Fibroblast of the aortic adventitia (primary cell): ENCODE data around the gene CRAMP1. TPM values are rescaled to one million over a fixed set of nuclear protein-coding genes. Genes with fewer than 3 reads are reported as not detected.
"Not testable (repeated sequence)": the region's sequence is repeated elsewhere in the genome, so short reads cannot be mapped to it uniquely, and the experiment has no call there.

Experiments used
- DNase-seq: peaks from one replicate; pipeline ENCODE4 v3.0.0-alpha.2; 2010; ENCODE audit warnings: low read depth
- H3K4me3 ChIP-seq: 2 replicates; pipeline ENCODE4 v1.5.1; 2011; ENCODE audit warnings: low read depth, mild to moderate bottlenecking, control low read depth, low read length, moderate library complexity
- total RNA-seq: library from RNA; depleted of rRNA; stranded (reverse); fragments of >200 nt; gene quantifications from 2 replicates; pipeline ENCODE4 v1.2.3, GENCODE V29; 2012; ENCODE audit warnings: low replicate concordance
- TF ChIP-seq, protein P1 (sequence below): IDR thresholded peaks from 2 replicates; pipeline ENCODE4 v1.5.1; 2011; ENCODE audit warnings: mild to moderate bottlenecking, low read length, control low read depth, inconsistent platforms; ENCODE audit not compliant: insufficient read depth

Gene CRAMP1
- total RNA-seq, 1 donor, result 9.9 TPM

DNA sequence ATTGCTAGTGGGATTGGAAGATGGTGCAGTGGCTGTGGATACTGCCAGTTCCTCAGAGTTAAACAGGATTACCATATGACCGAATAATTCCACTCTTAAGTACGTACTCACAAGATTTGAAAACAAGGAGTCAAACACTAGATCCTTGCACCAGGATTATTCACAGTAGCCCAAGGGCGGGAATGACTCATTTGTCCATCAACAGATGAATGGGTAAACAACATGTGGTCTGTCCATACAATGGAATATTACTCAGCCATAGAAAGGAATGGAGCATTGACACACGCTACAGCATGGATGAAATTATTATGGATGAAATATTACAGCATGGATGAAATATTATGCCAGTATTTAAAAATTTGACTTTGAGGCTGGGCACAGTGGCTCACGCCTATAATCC lies 84.7 kb downstream of the CRAMP1 start:
- H3K4me3 ChIP-seq, result no peak overlapping the region
- no peak for DNase-seq
- TF ChIP-seq, protein P1, sequence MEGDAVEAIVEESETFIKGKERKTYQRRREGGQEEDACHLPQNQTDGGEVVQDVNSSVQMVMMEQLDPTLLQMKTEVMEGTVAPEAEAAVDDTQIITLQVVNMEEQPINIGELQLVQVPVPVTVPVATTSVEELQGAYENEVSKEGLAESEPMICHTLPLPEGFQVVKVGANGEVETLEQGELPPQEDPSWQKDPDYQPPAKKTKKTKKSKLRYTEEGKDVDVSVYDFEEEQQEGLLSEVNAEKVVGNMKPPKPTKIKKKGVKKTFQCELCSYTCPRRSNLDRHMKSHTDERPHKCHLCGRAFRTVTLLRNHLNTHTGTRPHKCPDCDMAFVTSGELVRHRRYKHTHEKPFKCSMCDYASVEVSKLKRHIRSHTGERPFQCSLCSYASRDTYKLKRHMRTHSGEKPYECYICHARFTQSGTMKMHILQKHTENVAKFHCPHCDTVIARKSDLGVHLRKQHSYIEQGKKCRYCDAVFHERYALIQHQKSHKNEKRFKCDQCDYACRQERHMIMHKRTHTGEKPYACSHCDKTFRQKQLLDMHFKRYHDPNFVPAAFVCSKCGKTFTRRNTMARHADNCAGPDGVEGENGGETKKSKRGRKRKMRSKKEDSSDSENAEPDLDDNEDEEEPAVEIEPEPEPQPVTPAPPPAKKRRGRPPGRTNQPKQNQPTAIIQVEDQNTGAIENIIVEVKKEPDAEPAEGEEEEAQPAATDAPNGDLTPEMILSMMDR, result no peak

GRCh38 chr16:1698680-1699079 lies 86.5 kb downstream of the CRAMP1 start:
- no peak overlapping the region for H3K4me3 ChIP-seq
- TF ChIP-seq, protein P1, result no peak
- no peak for DNase-seq

DNA sequence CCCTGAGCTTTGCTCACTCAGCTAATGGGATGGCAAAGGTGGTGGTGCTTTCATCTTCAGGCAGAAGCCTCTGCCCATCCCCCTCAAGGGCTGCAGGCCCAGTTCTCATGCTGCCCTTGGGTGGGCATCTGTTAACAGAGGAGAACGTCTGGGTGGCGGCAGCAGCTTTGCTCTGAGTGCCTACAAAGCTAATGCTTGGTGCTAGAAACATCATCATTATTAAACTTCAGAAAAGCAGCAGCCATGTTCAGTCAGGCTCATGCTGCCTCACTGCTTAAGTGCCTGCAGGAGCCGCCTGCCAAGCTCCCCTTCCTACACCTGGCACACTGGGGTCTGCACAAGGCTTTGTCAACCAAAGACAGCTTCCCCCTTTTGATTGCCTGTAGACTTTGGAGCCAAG lies 88.1 kb downstream of the CRAMP1 start:
- no peak overlapping the region for H3K4me3 ChIP-seq
- TF ChIP-seq, protein P1, result no peak
- DNase-seq, result no peak

DNA sequence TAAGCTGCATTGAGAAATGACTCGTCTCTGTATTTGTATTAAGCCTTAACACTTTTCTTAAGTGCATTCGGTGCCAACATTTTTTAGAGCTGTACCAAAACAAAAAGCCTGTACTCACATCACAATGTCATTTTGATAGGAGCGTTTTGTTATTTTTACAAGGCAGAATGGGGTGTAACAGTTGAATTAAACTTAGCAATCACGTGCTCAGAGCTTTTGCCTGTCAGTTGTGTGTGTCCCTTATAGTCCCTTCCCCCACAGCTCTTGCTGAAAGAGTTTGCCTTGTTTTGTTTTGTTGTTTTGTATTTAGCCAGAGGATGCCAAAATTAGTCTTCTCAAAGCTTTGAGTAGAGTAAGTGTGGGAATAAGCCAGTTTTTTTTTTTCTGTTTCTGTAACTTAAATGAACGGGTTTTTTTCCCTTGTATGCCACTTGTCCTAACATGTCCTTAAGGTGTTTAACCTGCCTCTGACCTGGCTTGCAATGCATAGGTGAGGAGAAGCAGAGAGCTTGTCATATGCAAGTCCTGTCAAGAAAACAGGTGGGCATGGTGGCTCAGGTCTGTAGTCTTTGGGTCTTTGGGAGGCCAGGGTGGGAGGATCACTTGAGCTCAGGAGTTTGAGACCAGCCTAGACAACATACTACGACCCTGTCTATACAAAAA lies 89.2 kb downstream of the CRAMP1 start:
- H3K4me3 ChIP-seq, result no peak overlapping the region
- TF ChIP-seq, protein P1, result no peak
- DNase-seq, result no peak

- DNase-seq, result not testable (repeated sequence)
- peak overlapping the region; percentile 88 for H3K4me3 ChIP-seq
Measured at GRCh38 chr16:1705324-1705687, 93.1 kb downstream of the CRAMP1 start.

GRCh38 chr16:1705688-1706385 lies 93.7 kb downstream of the CRAMP1 start, which contains the start of gene MAPK8IP3:
TSS of gene MAPK8IP3 (plus strand) at chr16:1706195. CDS start at chr16:1706340, 145 bp downstream.
- H3K4me3 ChIP-seq, result peak within 1 kb of the TSS; percentile 98
- TF ChIP-seq, protein P1, result peak; percentile 57
- DNase-seq, result peak; percentile 82

DNA sequence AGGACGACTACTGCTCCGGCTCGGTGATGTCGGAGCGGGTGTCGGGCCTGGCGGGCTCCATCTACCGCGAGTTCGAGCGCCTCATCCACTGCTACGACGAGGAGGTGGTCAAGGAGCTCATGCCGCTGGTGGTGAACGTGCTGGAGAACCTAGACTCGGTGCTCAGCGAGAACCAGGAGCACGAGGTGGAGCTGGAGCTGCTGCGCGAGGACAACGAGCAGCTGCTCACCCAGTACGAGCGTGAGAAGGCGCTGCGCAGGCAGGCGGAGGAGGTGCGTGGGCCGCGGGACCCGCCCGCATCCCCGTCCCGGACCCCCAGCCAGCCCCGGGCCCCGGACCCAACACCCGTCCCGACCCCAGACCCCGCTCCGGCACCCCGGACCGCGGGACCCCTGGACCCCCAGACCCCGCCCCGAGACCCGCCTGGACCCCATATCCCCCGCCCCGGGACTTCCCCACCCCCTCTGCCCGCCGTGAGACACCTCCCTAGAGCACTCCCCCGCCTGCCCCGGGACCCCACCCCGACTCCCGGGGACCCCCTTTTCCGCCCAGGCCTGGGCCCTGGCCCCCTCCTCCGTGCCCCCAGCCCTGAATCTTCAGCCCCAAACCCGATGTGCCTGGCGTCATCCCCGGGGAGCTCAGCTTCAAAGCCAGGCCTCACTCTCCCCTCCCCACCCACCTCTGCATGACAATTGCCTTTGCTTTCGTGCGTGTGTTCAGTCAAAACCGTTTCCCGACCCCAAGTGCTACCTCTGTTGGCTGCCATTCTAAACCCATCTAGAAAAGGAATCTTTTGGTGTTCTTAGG lies 94.4 kb downstream of the CRAMP1 start:
- H3K4me3 ChIP-seq, result peak overlapping the region; percentile 98
- TF ChIP-seq, protein P1, result no peak
- DNase-seq, result peak; percentile 40
